Measurements from ENCODE around the gene MRPS11. TPM values are rescaled to one million over a fixed set of nuclear protein-coding genes. Genes with fewer than 3 reads are reported as not detected.

The MRPS11 gene
- total RNA-seq, 1 experiment from 2014 or later, result 47.4 TPM

GRCh38 chr15:88419830-88420229 lies 47.7 kb upstream of the MRPS11 start:
- Histone ChIP-seq H3K27me3 (ENCODE audit: insufficient read depth, low read length) (peaks cover 28% of the 10 kb centered on the region; the same call in 1 of the 2 replicates), H3K4me3 (replicated peaks in 1 of 2; ENCODE audit: low read depth in 1 of 2, low read length in 2 of 2) (no peak overlapping the region), H3K36me3 (ENCODE audit: control insufficient read depth in 1 of 2, insufficient read depth in 2 of 2, low read length in 2 of 2) (no peaks in the 10 kb centered on the region), H3K9ac (ENCODE audit: low read length) (no peak overlapping the region), H4K20me1 (ENCODE audit: insufficient read depth) (no peaks in the 10 kb centered on the region), H3K4me2 (ENCODE audit: low read length) (no peak overlapping the region), H3K9me3 (ENCODE audit: control insufficient read depth in 1 of 2, insufficient read depth in 1 of 2, low read depth in 1 of 2, low read length in 2 of 2) (no peaks in the 10 kb centered on the region), H3K27ac (ENCODE audit: low read depth, low read length) (no peak overlapping the region), H3K9me2 (ENCODE audit: insufficient read depth) (no peaks in the 10 kb centered on the region), H3K4me1 (ENCODE audit: control insufficient read depth in 1 of 2, insufficient read depth in 2 of 2, low read length in 2 of 2) (no peaks in the 10 kb centered on the region), H3K79me2 (ENCODE audit: insufficient read depth, low read length) (no peaks in the 10 kb centered on the region), H2AFZ (ENCODE audit: low read depth, low read length, poor library complexity, severe bottlenecking) (no peak overlapping the region)
- POLR2A ChIA-PET, result no interaction called here
- CTCF ChIA-PET, result no interaction called here
- TF ChIP-seq EZH2 (IDR thresholded peaks at IDR 0.05) (no peak), CBX3 (IDR thresholded peaks at IDR 0.05; ENCODE audit: low read depth) (no peak), REST (IDR thresholded peaks at IDR 0.05; ENCODE audit: low read depth) (no peak), YY1 (IDR thresholded peaks at IDR 0.05; ENCODE audit: extremely low read depth, insufficient replicate concordance, low read depth, low read length) (no peak), CTCF (IDR thresholded peaks at IDR 0.05 in 2 of 3, conservative IDR thresholded peaks at IDR 0.05 in 1 of 3; ENCODE audit: borderline replicate concordance in 1 of 3, insufficient read depth in 1 of 3, low read depth in 2 of 3, low read length in 2 of 3) (no peak), CEBPB (IDR thresholded peaks at IDR 0.05; ENCODE audit: low read depth) (no peak), SP1 (IDR thresholded peaks at IDR 0.05; ENCODE audit: low read depth) (no peak), MAX (IDR thresholded peaks at IDR 0.05) (no peak), FOSL1 (IDR thresholded peaks at IDR 0.05; ENCODE audit: low read depth) (no peak), POLR2A (IDR thresholded peaks at IDR 0.05; ENCODE audit: borderline replicate concordance, extremely low read depth, insufficient read depth, insufficient read length) (no peak), SRF (IDR thresholded peaks at IDR 0.05; ENCODE audit: low read depth) (no peak), ZNF274 (IDR thresholded peaks at IDR 0.05; ENCODE audit: low read depth, low read length) (no peak), ZFX (IDR thresholded peaks at IDR 0.05) (no peak), TCF7L2 (IDR thresholded peaks at IDR 0.05; ENCODE audit: borderline replicate concordance, extremely low read depth, insufficient read depth, insufficient read length) (no peak), ATF3 (IDR thresholded peaks at IDR 0.05) (no peak), EZH2phosphoT487 (IDR thresholded peaks at IDR 0.05; ENCODE audit: borderline replicate concordance) (no peak), RAD21 (IDR thresholded peaks at IDR 0.05; ENCODE audit: low read depth) (no peak), EGR1 (IDR thresholded peaks at IDR 0.05; ENCODE audit: low read depth) (no peak), ELF1 (IDR thresholded peaks at IDR 0.05; ENCODE audit: borderline replicate concordance, low read depth) (no peak), SIN3A (IDR thresholded peaks at IDR 0.05; ENCODE audit: low read depth) (no peak)
- ATAC-seq (no peak), DNase-seq (ENCODE audit: low read depth, low spot score) (no peak)
- intact Hi-C loops (cut with micrococcal nuclease), result no loop called here
- RAD21 ChIA-PET (ENCODE audit: low non-redundant PET in 1 of 2, low total read pairs in 2 of 2, uncharacterized antibody in 2 of 2, unreplicated experiment in 2 of 2), result no interaction called here
- BruUV-seq (replicated peaks), result no TSS peak

Measured in HCT116 (cell line).